Activated T-cell treated with anti-CD3 and anti-CD28 coated beads, Interleukin-2, amount 50 U/mL, for 72 hours (primary cell): ENCODE results near the gene HERPUD2. TPM values are rescaled to one million over a fixed set of nuclear protein-coding genes. Genes with fewer than 3 reads are reported as not detected.
A peak's percentile ranks its signal among the peaks of the same experiment; 100 is the strongest.
"Not testable (repeated sequence)": the region's sequence is repeated elsewhere in the genome, so short reads cannot be mapped to it uniquely, and the experiment has no call there.

Experiments used
- ATAC-seq, 2 donors: fragments of 150-1000 bp; cut with Tn5 transposase; replicated peaks in 1 of 2; 2 replicates each; pipeline ENCODE4 v1.10.0; 2021; ENCODE audit warnings: moderate library complexity in 2 of 2, mild to moderate bottlenecking in 1 of 2
- DNase-seq, 2 donors: peaks; one replicate each; pipeline ENCODE4 v3.0.0; 2021 to 2022; ENCODE audit warnings: mixed read lengths in 1 of 2
- H3K27ac Mint-ChIP-seq: one replicate; pipeline ENCODE4 v1.8.0; 2022; ENCODE audit warnings: mild to moderate bottlenecking, moderate library complexity, mixed read lengths
- H3K27me3 Mint-ChIP-seq: one replicate; pipeline ENCODE4 v1.8.0; 2022; ENCODE audit warnings: low read depth, mixed read lengths
- H3K36me3 Mint-ChIP-seq, 2 donors: one replicate each; pipeline ENCODE4 v1.8.0; 2022; ENCODE audit warnings: mixed read lengths in 2 of 2, mild to moderate bottlenecking in 1 of 2; ENCODE audit not compliant: insufficient read depth in 2 of 2
- H3K4me1 Mint-ChIP-seq: one replicate; pipeline ENCODE4 v1.8.0; 2022; ENCODE audit warnings: low read depth, mixed read lengths
- H3K4me3 Mint-ChIP-seq, 2 donors: one replicate each; pipeline ENCODE4 v1.8.0; 2022; ENCODE audit warnings: mild to moderate bottlenecking in 2 of 2, mixed read lengths in 2 of 2, moderate library complexity in 2 of 2
- H3K9me3 Mint-ChIP-seq, 2 donors: one replicate each; pipeline ENCODE4 v1.8.0; 2022; ENCODE audit warnings: mixed read lengths in 2 of 2
- total RNA-seq, 2 donors: library from RNA; stranded (reverse); gene quantifications; one replicate each; pipeline ENCODE4 v1.2.3, GENCODE V29; 2022

The HERPUD2 gene
- total RNA-seq, 2 donors from 2014 or later, result 37.5 to 40.4 TPM

DNA sequence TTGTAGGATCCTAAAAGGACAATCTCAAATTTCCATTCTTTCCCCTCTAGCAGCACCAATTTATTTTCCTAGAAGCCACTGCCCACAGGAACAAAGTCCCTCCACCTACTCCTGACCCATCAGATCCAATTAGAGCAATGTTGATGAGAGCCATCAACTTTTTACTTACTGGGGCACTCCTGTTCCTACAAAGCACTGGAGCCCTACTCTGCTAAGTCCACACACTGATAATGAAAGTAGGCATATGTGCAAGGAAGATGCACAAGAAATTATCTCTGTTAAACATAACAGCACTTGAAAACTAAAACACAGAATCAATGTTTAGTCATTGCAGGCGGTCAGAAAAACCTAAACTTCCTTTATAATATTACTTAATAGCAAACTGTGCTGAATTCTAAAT, 3.6 kb downstream of the HERPUD2 start:
- Mint-ChIP-seq H3K27me3 (no peaks in the 10 kb centered on the region), H3K27ac (peak overlapping the region; percentile 91), H3K4me1 (peaks cover 81% of the 10 kb centered on the region), H3K36me3 (peaks cover 11 to 13% of the 10 kb centered on the region in 2 donors), H3K9me3 (no peaks in the 10 kb centered on the region), H3K4me3 (peak overlapping the region; percentile 88 to 97)
- ATAC-seq (peak in 1 of 2 donors; percentile 19), DNase-seq (no peak)

DNA sequence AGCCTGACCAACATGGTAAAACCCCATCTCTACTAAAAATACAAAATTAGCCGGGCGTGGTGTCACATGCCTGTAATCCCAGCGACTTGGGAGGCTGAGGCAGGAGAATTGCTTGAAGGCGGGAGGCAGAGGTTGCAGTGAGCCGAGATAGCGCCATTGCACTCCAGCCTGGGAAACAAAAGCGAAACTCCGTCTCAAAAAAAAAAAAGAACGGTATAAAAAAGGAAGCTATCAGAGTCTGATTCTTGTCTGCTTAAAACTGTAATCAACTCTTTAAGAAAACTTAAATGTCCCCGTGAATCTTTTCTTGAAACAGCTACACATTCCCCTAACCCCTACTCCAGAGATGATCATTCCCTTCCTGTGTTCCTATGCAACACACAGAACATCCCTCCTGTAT, 4.3 kb downstream of the HERPUD2 start:
- H3K4me1 Mint-ChIP-seq, result peaks cover 73% of the 10 kb centered on the region
- H3K27me3 Mint-ChIP-seq, H3K9me3 Mint-ChIP-seq, ATAC-seq: not testable (repeated sequence)
- H3K36me3 Mint-ChIP-seq, result peaks cover 10 to 13% of the 10 kb centered on the region in 2 donors
- peak in 1 of 2 donors; percentile 7 for DNase-seq
- H3K4me3 Mint-ChIP-seq, result peak overlapping the region; percentile 88 to 97
- peak overlapping the region; percentile 91 for H3K27ac Mint-ChIP-seq

DNA sequence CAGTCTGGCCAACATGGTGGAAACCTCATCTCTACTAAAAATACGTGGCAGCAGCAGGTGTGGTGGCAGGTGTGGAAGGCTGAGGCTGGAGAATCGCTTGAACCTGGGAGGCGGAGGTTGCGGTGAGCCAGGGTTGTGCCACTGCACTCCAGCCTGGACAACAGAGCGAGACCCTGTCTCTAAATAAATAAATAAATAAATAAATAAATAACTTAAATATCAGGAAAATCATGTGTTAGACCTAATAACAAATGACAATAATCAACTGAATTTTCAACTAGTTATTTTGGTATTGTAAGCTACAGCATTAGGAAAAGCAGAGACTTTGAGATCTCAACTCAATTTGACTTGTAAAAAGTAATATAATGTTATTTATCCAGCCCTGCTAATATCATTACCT, 9.2 kb downstream of the HERPUD2 start:
- no peak overlapping the region for H3K27ac Mint-ChIP-seq
- DNase-seq (no peak), ATAC-seq (no peak)
- H3K4me1 Mint-ChIP-seq, result peaks cover 72% of the 10 kb centered on the region
- peaks cover 2 to 3% of the 10 kb centered on the region in 2 donors for H3K9me3 Mint-ChIP-seq
- no peak overlapping the region for H3K4me3 Mint-ChIP-seq
- H3K27me3 Mint-ChIP-seq, result no peaks in the 10 kb centered on the region
- peaks cover 6 to 18% of the 10 kb centered on the region in 2 donors for H3K36me3 Mint-ChIP-seq

DNA sequence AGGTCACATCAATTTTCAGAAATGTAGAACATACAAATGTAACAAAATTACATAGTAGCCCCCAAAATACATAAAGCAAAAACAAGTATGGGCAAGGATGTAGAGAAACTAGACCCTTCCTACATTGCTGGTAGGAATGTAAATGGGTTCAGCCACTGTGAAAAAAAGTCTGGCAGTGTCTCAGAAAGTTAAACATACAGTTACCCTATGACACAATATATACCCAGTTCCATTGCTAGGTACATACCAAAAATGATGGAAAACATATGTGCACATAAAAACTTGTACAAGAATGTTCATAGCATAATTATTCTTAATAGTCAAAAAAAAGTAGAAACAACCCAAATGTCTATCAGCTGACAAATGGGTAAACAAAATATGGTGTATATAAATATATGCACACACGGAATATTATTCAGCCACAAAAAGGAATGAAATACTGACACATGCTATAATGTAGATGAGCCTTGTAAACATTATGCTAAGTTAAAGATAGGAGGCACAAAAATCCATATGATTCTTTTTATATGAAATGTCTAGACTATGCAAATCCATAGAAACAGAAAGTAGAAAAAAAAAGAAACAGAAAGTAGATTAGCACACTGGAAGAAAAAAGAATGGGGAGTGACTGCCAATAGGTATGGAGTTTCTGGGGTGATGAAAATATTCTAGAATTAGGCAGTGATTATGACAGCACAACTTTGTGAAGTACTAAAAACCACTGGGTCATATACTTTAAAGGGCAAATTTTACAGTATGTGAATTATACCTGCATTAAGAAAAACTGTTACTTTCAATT, 13.5 kb downstream of the HERPUD2 start:
- DNase-seq, result no peak
- Mint-ChIP-seq H3K4me1 (peaks cover 70% of the 10 kb centered on the region), H3K36me3 (peaks cover 5 to 13% of the 10 kb centered on the region in 2 donors), H3K27ac (peak overlapping the region; percentile 34), H3K27me3 (no peaks in the 10 kb centered on the region), H3K9me3 (peaks cover 2 to 3% of the 10 kb centered on the region in 2 donors), H3K4me3 (peak overlapping the region; percentile 14 to 66)
- ATAC-seq, result peak; percentile 41 to 53

DNA sequence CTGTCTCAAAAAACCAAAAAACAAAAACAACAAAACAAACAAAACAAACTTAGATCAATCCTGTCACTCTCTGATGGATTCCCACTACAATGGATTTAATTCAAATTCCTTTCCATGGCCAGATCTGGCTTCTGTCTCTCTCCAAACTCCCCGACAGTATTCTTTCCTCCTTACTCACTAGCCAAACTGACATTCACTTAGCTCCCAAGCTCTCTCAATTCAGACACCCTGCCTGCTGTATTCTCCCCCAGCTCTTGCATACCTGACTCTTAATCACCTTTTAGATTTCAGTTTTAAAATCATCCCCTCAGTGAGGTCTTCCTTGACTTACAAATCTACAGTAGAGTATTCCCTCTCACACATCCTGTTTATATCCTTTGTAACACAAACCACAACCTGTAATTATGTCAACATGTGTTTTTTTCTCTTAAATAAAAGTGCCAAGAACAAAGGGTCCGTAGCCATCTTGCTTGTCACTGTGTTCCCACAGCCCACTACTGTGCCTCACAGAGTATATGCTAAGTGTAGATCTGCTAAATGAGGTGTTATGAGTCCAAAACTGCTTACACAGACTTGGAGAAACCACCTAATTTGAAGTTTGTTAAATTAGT, 14.4 kb downstream of the HERPUD2 start:
- Mint-ChIP-seq H3K36me3 (peaks cover 5 to 12% of the 10 kb centered on the region in 2 donors), H3K27me3 (no peaks in the 10 kb centered on the region), H3K4me3 (peak overlapping the region; percentile 51 to 69), H3K9me3 (peaks cover 2 to 3% of the 10 kb centered on the region in 2 donors), H3K4me1 (peaks cover 74% of the 10 kb centered on the region), H3K27ac (peak overlapping the region; percentile 34)
- ATAC-seq (peak; percentile 58 to 78), DNase-seq (no peak)

DNA sequence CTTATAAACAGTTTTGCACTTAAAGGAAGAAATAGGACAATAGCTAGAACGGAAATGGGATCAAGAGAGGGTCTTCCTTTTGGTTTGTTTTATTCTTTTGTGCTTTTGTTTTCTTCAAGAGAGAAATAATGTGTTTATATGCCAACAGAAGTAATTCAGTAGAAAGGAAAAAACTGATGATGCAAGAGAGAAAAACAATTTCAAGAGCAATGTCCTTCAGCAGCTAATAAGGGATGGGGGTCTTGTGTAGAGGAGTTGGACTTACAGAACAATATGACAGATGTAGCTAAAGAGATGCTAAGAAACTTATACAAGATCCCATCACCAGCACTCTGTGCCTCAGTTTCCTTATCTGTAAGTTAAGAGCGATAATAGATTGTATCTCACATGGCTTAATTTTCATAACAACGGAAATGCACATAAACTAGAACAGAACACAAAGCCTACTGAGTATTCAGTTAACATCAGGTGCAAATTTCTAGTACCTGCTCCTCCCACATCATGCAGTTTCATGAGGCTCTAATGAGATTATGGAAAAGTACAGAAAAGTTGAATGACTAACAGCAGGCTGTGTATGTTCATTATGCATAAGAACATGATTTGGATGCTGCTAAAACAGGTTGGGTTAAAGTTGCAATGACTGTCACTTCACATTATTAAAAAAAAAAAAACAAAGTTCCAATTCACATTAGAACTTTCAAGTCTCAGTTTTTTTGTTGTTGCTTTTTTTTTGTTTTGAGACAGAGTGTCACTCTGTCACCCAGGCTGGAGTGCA, 17.2 kb downstream of the HERPUD2 start:
- H3K27me3 Mint-ChIP-seq, result no peaks in the 10 kb centered on the region
- H3K4me1 Mint-ChIP-seq, result peaks cover 73% of the 10 kb centered on the region
- peaks cover 0 to 5% of the 10 kb centered on the region in 2 donors for H3K36me3 Mint-ChIP-seq
- peak; percentile 61 for ATAC-seq
- peak overlapping the region; percentile 93 for H3K27ac Mint-ChIP-seq
- H3K9me3 Mint-ChIP-seq, result no peaks in the 10 kb centered on the region
- peak overlapping the region in 1 of 2 donors; percentile 41 for H3K4me3 Mint-ChIP-seq
- no peak for DNase-seq

DNA sequence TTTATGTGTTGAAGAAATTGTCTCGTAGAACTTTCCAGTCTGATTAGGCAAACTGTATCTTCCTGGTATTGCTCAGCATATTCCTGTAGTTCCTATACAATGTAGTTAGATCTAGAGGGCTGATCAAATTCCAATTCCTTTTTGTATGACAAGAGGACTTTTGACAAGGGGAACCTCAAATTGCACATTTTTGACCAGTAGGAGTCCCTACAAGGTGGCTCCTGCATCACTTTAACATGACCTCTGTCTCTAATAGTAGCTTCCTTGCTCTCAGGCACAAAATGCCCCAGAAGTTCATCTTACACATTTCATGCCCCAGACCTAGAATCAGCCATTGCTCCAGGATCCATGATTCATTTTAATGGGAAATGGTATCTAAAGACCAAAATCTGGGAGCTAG, 18.7 kb downstream of the HERPUD2 start:
- ATAC-seq (no peak), DNase-seq (no peak)
- Mint-ChIP-seq H3K9me3 (no peaks in the 10 kb centered on the region), H3K27ac (no peak overlapping the region), H3K4me1 (peaks cover 62% of the 10 kb centered on the region), H3K4me3 (no peak overlapping the region), H3K36me3 (peaks cover 0 to 2% of the 10 kb centered on the region in 2 donors), H3K27me3 (no peaks in the 10 kb centered on the region)

DNA sequence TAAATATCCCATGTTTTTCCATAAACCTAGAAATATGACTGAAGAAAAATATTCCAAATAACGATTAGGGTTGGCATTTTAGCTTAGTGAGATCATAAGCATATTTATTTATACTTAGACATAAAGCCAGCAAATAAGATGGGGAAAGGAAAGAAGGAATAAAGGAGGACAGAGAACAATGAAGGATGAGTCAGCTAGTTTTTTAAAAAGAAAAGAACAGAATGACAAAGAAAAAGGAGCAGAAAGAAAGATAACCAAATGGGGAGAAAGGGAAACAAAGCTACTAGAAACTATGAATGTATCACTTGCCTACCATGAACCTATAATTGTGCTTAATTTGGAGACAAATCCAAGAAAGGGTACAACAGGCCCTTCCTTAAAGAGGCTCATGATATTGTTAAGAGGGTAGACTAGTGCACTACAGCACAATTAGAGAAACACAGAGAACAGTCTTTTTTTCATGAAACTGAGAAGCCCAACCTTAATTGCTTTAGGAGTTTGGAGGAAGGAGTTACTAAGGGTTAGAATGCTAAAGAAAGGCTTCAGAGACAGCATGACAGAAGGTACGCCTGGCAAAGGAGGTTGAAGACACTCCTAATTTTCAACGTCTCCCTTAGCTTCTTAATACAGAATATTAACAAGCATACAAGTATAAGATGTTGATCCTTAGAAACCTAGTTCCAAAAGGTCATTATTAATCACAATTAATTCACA, 23.9 kb downstream of the HERPUD2 start:
- Mint-ChIP-seq H3K9me3 (no peaks in the 10 kb centered on the region), H3K36me3 (peaks cover 7 to 16% of the 10 kb centered on the region in 2 donors), H3K27ac (peak overlapping the region; percentile 84), H3K27me3 (no peaks in the 10 kb centered on the region), H3K4me1 (peaks cover 21% of the 10 kb centered on the region), H3K4me3 (peak overlapping the region in 1 of 2 donors; percentile 25)
- no peak for DNase-seq
- ATAC-seq, result no peak

DNA sequence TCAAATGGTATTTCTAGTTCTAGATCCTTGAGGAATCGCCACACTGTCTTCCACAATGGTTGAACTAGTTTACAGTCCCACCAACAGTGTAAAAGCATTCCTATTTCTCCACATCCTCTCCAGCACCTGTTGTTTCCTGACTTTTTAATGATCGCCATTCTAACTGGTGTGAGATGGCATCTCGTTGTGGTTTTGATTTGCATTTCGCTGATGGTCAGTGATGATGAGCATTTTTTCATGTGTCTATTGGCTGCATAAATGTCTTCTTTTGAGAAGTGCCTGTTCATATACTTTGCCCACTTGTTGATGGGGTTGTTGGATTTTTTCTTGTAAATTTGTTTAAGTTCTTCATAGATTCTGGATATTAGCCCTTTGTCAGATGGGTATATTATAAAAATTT, 34.5 kb downstream of the HERPUD2 start:
- ATAC-seq, H3K4me3 Mint-ChIP-seq, H3K9me3 Mint-ChIP-seq, H3K27me3 Mint-ChIP-seq, DNase-seq, H3K27ac Mint-ChIP-seq: not testable (repeated sequence)
- Mint-ChIP-seq H3K36me3 (peaks cover 8 to 18% of the 10 kb centered on the region in 2 donors), H3K4me1 (peaks cover 35% of the 10 kb centered on the region)

DNA sequence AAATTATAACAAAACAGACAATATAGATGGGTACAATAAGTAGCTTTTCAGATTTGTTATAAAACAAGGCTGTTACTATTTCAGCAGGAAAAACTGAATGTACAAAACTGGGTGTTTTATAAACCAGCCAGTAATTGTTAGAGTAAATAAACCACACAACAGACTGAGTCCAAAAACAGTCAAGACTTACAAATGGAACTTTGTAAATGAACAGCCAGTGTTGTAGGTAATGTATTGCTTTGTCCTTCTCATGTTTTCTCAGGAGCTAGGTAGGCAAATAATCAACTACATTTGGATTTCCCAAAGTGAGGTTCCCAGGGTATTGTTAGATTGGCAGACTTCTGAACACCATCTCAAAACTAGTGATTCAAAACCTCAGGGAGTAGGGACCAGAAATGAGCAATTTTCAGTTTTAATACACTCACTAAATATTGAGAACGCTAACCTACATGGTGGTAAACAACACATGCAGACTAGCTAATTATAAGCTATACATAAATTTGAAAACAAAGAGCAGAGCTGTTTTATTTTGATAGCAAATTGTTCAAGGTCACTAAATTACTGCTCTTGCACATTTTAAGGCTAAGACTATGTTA, 36.2 kb downstream of the HERPUD2 start:
- Mint-ChIP-seq H3K4me3 (no peak overlapping the region), H3K27ac (peak overlapping the region; percentile 22), H3K4me1 (peaks cover 47% of the 10 kb centered on the region), H3K27me3 (no peaks in the 10 kb centered on the region), H3K9me3 (peaks cover 7 to 11% of the 10 kb centered on the region in 2 donors), H3K36me3 (peaks cover 11 to 24% of the 10 kb centered on the region in 2 donors)
- no peak for DNase-seq
- peak; percentile 47 to 58 for ATAC-seq

DNA sequence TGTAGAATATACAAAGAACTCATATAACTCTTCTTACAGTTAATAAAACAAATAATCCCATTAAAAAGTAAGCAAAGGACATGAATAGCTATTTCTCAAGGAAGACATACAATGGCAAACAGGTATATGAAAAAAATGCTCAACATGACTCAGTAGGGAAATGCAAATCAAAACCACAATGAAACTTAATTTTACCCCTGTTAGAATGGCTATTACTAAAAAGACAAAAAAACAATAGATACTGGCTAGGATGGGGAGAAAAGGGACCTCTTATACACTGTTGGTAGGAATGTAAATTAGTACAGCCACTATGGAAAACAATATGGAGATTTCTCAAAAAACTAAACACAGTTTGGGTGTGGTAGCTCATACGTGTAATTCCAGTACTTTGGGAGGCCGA, 37.8 kb downstream of the HERPUD2 start:
- Mint-ChIP-seq H3K4me3 (peak overlapping the region; percentile 22 to 52), H3K36me3 (peaks cover 19 to 37% of the 10 kb centered on the region in 2 donors), H3K27ac (no peak overlapping the region), H3K27me3 (no peaks in the 10 kb centered on the region), H3K4me1 (peaks cover 63% of the 10 kb centered on the region), H3K9me3 (peaks cover 13% of the 10 kb centered on the region in 2 donors)
- ATAC-seq (peak; percentile 69), DNase-seq (no peak)

DNA sequence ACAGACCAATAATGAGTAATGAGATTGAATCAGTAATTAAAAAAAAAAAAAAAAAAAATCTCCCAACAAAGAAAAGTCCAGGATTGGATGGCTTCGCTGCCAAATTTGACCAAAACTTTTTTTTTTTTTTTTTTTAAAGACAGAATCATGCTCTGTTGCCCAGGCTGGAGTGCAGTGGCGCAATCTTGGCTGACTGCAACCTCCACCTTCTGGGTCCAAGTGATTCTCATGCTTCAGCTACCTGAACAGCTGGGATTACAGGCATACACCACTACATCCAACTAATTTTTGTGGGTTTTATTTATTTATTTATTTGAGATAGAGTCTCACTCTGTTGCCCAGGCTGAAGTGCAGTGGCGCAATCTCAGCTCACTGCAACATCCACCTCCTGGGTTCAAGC, 40.4 kb downstream of the HERPUD2 start:
- H3K4me3 Mint-ChIP-seq, ATAC-seq, DNase-seq, H3K27ac Mint-ChIP-seq, H3K27me3 Mint-ChIP-seq: not testable (repeated sequence)
- Mint-ChIP-seq H3K36me3 (peaks cover 21 to 37% of the 10 kb centered on the region in 2 donors), H3K4me1 (peaks cover 65% of the 10 kb centered on the region), H3K9me3 (peaks cover 13% of the 10 kb centered on the region in 2 donors)
